Measurements from ENCODE around the gene STARD13. TPM values are rescaled to one million over a fixed set of nuclear protein-coding genes. Genes with fewer than 3 reads are reported as not detected.

Gene STARD13
- total RNA-seq, 1 experiment from 2014 or later, result 2.1 TPM

GRCh38 chr13:33146843-33147611 is 138.5 kb downstream of the STARD13 start:
- Mint-ChIP-seq H3K36me3 (ENCODE audit: insufficient read depth in 1 of 3, low read depth in 3 of 3) (no peaks in the 10 kb centered on the region), H3K27me3 (ENCODE audit: low read depth) (no peaks in the 10 kb centered on the region), H3K27ac (no peak overlapping the region), H3K9me3 (peaks cover 0 to 2% of the 10 kb centered on the region in 2 experiments; a peak in 2 of 5 replicates), H3K4me1 (no peaks in the 10 kb centered on the region), H3K4me3 (no peak overlapping the region)
- TF ChIP-seq CTCF (conservative IDR thresholded peaks at IDR 0.05), result no peak
- Histone ChIP-seq H3K79me1 (ENCODE audit: insufficient read depth, low read depth, low read length, poor library complexity, severe bottlenecking) (no peaks in the 10 kb centered on the region), H3K4ac (ENCODE audit: low read depth, low read length) (no peak overlapping the region), H2BK20ac (ENCODE audit: low read depth, low read length, poor library complexity, severe bottlenecking) (no peak overlapping the region), H2BK12ac (ENCODE audit: insufficient read length, low read depth, low read length) (no peak overlapping the region), H3K79me2 (ENCODE audit: insufficient read depth, low read length) (no peaks in the 10 kb centered on the region), H3K14ac (ENCODE audit: insufficient read depth, low read length) (no peak overlapping the region), H3K9ac (ENCODE audit: extremely low read depth, insufficient read length, low read length) (no peak overlapping the region), H3K18ac (ENCODE audit: insufficient read length, low read depth, low read length) (no peak overlapping the region), H2AK5ac (ENCODE audit: insufficient read length, low read length) (no peak overlapping the region), H3K4me1 (ENCODE audit: insufficient read depth, low read length) (no peaks in the 10 kb centered on the region), H3K56ac (ENCODE audit: insufficient read length, low read depth, low read length) (no peak overlapping the region), H4K5ac (ENCODE audit: insufficient read length, low read depth, low read length) (no peak overlapping the region), H4K20me1 (ENCODE audit: control insufficient read depth, insufficient read depth, insufficient read length) (no peaks in the 10 kb centered on the region), H3T11ph (ENCODE audit: low read length) (no peak overlapping the region), H2BK120ac (ENCODE audit: low read depth, low read length, poor library complexity, severe bottlenecking) (no peak overlapping the region), H2AFZ (ENCODE audit: low read length) (no peak overlapping the region), H4K91ac (ENCODE audit: insufficient read length, low read depth, low read length) (no peak overlapping the region), H3K4me2 (ENCODE audit: insufficient read depth, insufficient read length, low read length) (no peak overlapping the region), H3K23me2 (ENCODE audit: insufficient read length, low read depth, low read length, poor library complexity, severe bottlenecking) (no peaks in the 10 kb centered on the region), H3K27ac (ENCODE audit: insufficient read length, low read depth, low read length) (no peak overlapping the region), H4K8ac (replicated peaks; ENCODE audit: insufficient read length, low read depth, low read length) (no peak overlapping the region), H2BK15ac (ENCODE audit: low read depth, low read length) (no peak overlapping the region), H2BK5ac (ENCODE audit: insufficient read length, low read length) (no peak overlapping the region), H3K9me3 (ENCODE audit: control insufficient read depth, low read depth, low read length) (no peaks in the 10 kb centered on the region), H3K23ac (ENCODE audit: insufficient read length, low read depth, low read length) (no peak overlapping the region), H3K27me3 (ENCODE audit: insufficient read depth, low read length) (no peaks in the 10 kb centered on the region)
- WGBS (ENCODE audit: extremely low coverage, insufficient read length, low lambda C conversion rate), result no CpG with 5 or more reads among the region's 4 CpGs
- DNase-seq, result no peak

Data from H9 (cell line).